ENCODE results near the gene THSD7B. TPM values are rescaled to one million over a fixed set of nuclear protein-coding genes. Genes with fewer than 3 reads are reported as not detected.
"Not testable (repeated sequence)": the region's sequence is repeated elsewhere in the genome, so short reads cannot be mapped to it uniquely, and the experiment has no call there.

The THSD7B gene
- polyA plus RNA-seq, 4 donors = 0.07 to 0.90 TPM; not detected in 2

- no peaks in the 10 kb centered on the region for H3K36me3 ChIP-seq (ENCODE audit: control insufficient read depth in 3 of 3, insufficient read depth in 2 of 3, low read depth in 1 of 3, low read length in 3 of 3)
- no peak overlapping the region for H3K4me3 ChIP-seq (ENCODE audit: low read depth in 1 of 3, low read length in 3 of 3)
- H3K4me1 ChIP-seq (ENCODE audit: control insufficient read depth in 3 of 3, insufficient read depth in 2 of 3, low read depth in 1 of 3, low read length in 2 of 3) = no peaks in the 10 kb centered on the region
- WGBS, 3 donors = 61 to 75% (median 71%) methylated on average over 3 of the region's 3 CpGs
- no peak overlapping the region for H3K27ac ChIP-seq (ENCODE audit: low read depth in 1 of 3, low read length in 2 of 3)
- H3K9me3 ChIP-seq (ENCODE audit: control insufficient read depth in 2 of 2, insufficient read depth in 1 of 2, low read depth in 1 of 2, low read length in 1 of 2) = peaks cover 0 to 11% of the 10 kb centered on the region in 2 donors
- FAIRE-seq (no peak), DNase-seq (no peak)
- H3K27me3 ChIP-seq (ENCODE audit: control insufficient read depth in 3 of 3, insufficient read depth in 3 of 3, low read length in 3 of 3) = no peaks in the 10 kb centered on the region
These were observed 537.6 kb downstream of the THSD7B start for GRCh38 chr2:137302957-137303356.

GRCh38 chr2:137316075-137316474, 550.7 kb downstream of the THSD7B start:
- H3K27me3 ChIP-seq (ENCODE audit: control insufficient read depth in 3 of 3, insufficient read depth in 3 of 3, low read length in 3 of 3) = no peaks in the 10 kb centered on the region
- 85 to 92% (median 87%) methylated on average over 4 of the region's 4 CpGs for WGBS, 3 donors
- H3K9me3 ChIP-seq (ENCODE audit: control insufficient read depth in 2 of 2, insufficient read depth in 1 of 2, low read depth in 1 of 2, low read length in 1 of 2) = peaks cover 0 to 2% of the 10 kb centered on the region in 2 donors
- no peaks in the 10 kb centered on the region for H3K36me3 ChIP-seq (ENCODE audit: control insufficient read depth in 3 of 3, insufficient read depth in 2 of 3, low read depth in 1 of 3, low read length in 3 of 3)
- no peak for FAIRE-seq
- no peak overlapping the region for H3K27ac ChIP-seq (ENCODE audit: low read depth in 1 of 3, low read length in 2 of 3)
- no peak for DNase-seq
- H3K4me1 ChIP-seq (ENCODE audit: control insufficient read depth in 3 of 3, insufficient read depth in 2 of 3, low read depth in 1 of 3, low read length in 2 of 3) = no peaks in the 10 kb centered on the region
- H3K4me3 ChIP-seq (ENCODE audit: low read depth in 1 of 3, low read length in 3 of 3) = no peak overlapping the region

DNA sequence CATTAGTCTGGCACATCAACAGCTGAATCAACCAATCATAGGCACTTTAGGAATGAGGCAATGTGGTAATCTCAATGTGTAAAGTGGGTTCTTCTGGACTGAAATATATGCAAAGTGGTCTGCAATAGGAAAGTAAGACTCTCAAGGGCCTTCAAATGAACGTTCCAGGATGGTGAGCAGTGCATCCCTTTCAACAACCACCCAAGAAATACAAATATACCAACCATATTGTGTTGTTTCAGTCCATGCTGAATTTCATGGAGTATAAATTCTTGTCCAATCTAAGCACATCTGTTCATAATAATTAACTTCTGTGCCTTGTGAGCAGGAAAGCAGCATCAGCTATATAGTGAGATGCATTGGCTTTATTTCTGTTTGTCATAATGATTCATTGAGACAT, 556.2 kb downstream of the THSD7B start:
- 5 to 41% (median 7%) methylated on average over 1 of the region's 1 CpG for whole genome bisulfite sequencing, 3 donors
- Histone ChIP-seq H3K4me3 (ENCODE audit: low read depth in 1 of 3, low read length in 3 of 3) (no peak overlapping the region), H3K9me3 (ENCODE audit: control insufficient read depth in 2 of 2, insufficient read depth in 1 of 2, low read depth in 1 of 2, low read length in 1 of 2) (peaks cover 0 to 2% of the 10 kb centered on the region in 2 donors), H3K27ac (ENCODE audit: low read depth in 1 of 3, low read length in 2 of 3) (no peak overlapping the region), H3K36me3 (ENCODE audit: control insufficient read depth in 3 of 3, insufficient read depth in 2 of 3, low read depth in 1 of 3, low read length in 3 of 3) (no peaks in the 10 kb centered on the region), H3K4me1 (ENCODE audit: control insufficient read depth in 3 of 3, insufficient read depth in 2 of 3, low read depth in 1 of 3, low read length in 2 of 3) (no peaks in the 10 kb centered on the region), H3K27me3 (ENCODE audit: control insufficient read depth in 3 of 3, insufficient read depth in 3 of 3, low read length in 3 of 3) (no peaks in the 10 kb centered on the region)
- no peak for DNase-seq
- FAIRE-seq = no peak

- H3K36me3 ChIP-seq (ENCODE audit: control insufficient read depth in 3 of 3, insufficient read depth in 2 of 3, low read depth in 1 of 3, low read length in 3 of 3); H3K27me3 ChIP-seq (ENCODE audit: control insufficient read depth in 3 of 3, insufficient read depth in 3 of 3, low read length in 3 of 3); H3K4me3 ChIP-seq (ENCODE audit: low read depth in 1 of 3, low read length in 3 of 3); DNase-seq; FAIRE-seq; H3K27ac ChIP-seq (ENCODE audit: low read depth in 1 of 3, low read length in 2 of 3); H3K4me1 ChIP-seq (ENCODE audit: control insufficient read depth in 3 of 3, insufficient read depth in 2 of 3, low read depth in 1 of 3, low read length in 2 of 3): not testable (repeated sequence)
- 96 to 99% (median 97%) methylated on average over 23 to 25 of the region's 25 CpGs for WGBS, 3 donors
- H3K9me3 ChIP-seq (ENCODE audit: control insufficient read depth in 2 of 2, insufficient read depth in 1 of 2, low read depth in 1 of 2, low read length in 1 of 2) = peaks cover 0 to 12% of the 10 kb centered on the region in 2 donors
These were observed 566.2 kb downstream of the THSD7B start for GRCh38 chr2:137331562-137331961.

DNA sequence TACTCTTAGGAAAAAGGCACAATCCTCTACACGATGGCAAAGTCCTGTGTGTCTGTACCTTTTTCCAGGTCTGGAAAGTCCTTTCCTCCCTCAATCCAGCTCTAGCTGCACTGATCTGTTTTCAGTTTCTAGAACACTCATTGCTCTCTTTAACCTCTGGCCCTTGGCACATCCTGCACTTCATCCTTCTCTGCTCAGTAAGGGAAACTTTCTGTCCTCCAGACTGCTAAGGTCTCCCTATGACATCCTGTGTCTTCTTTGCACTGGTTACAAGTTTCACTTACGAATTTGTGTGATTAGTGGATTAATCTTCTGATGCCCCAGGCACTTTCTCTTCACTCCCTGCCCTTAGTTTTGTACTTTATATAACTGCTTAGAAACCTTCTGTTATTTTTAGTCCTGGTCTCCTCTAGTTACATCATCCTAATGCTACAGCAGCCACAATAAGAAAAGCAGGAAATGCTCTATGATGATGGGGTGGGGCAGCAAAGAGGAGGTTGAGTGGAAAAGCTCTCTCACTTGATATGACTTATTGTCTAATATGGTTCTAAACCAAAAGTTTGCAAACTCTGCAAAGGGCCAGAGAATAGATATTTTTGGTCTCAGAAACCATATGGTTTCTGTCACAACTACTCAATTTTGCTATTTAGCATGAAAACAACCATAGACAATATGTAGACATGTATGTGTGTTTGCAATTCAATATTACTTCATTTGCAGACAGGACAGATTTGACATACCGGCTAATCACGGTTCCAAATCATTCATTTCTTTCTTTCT, 568.2 kb downstream of the THSD7B start:
- no peaks in the 10 kb centered on the region for H3K27me3 ChIP-seq (ENCODE audit: control insufficient read depth in 3 of 3, insufficient read depth in 3 of 3, low read length in 3 of 3)
- H3K36me3 ChIP-seq (ENCODE audit: control insufficient read depth in 3 of 3, insufficient read depth in 2 of 3, low read depth in 1 of 3, low read length in 3 of 3) = no peaks in the 10 kb centered on the region

GRCh38 chr2:137336067-137336466, 570.7 kb downstream of the THSD7B start:
- Histone ChIP-seq H3K36me3 (ENCODE audit: control insufficient read depth in 3 of 3, insufficient read depth in 2 of 3, low read depth in 1 of 3, low read length in 3 of 3) (no peaks in the 10 kb centered on the region), H3K27ac (ENCODE audit: low read depth in 1 of 3, low read length in 2 of 3) (no peak overlapping the region), H3K4me1 (ENCODE audit: control insufficient read depth in 3 of 3, insufficient read depth in 2 of 3, low read depth in 1 of 3, low read length in 2 of 3) (no peaks in the 10 kb centered on the region), H3K9me3 (ENCODE audit: control insufficient read depth in 2 of 2, insufficient read depth in 1 of 2, low read depth in 1 of 2, low read length in 1 of 2) (no peaks in the 10 kb centered on the region), H3K4me3 (ENCODE audit: low read depth in 1 of 3, low read length in 3 of 3) (no peak overlapping the region), H3K27me3 (ENCODE audit: control insufficient read depth in 3 of 3, insufficient read depth in 3 of 3, low read length in 3 of 3) (no peaks in the 10 kb centered on the region)
- FAIRE-seq (no peak), DNase-seq (no peak)
- WGBS, 3 donors = 45 to 87% (median 60%) methylated on average over 2 of the region's 2 CpGs

More for the DNA sequence above, 568.2 kb downstream of the THSD7B start:
- Histone ChIP-seq H3K4me1 (ENCODE audit: control insufficient read depth in 3 of 3, insufficient read depth in 2 of 3, low read depth in 1 of 3, low read length in 2 of 3) (no peaks in the 10 kb centered on the region), H3K27ac (ENCODE audit: low read depth in 1 of 3, low read length in 2 of 3) (no peak overlapping the region), H3K9me3 (ENCODE audit: control insufficient read depth in 2 of 2, insufficient read depth in 1 of 2, low read depth in 1 of 2, low read length in 1 of 2) (peaks cover 0 to 12% of the 10 kb centered on the region in 2 donors), H3K4me3 (ENCODE audit: low read depth in 1 of 3, low read length in 3 of 3) (no peak overlapping the region)
- FAIRE-seq (no peak), DNase-seq (peak in 1 of 2 donors; percentile 4)
- 42 to 56% (median 55%) methylated on average over 4 of the region's 4 CpGs for whole genome bisulfite sequencing, 3 donors

- Histone ChIP-seq H3K27me3 (ENCODE audit: control insufficient read depth in 3 of 3, insufficient read depth in 3 of 3, low read length in 3 of 3) (no peaks in the 10 kb centered on the region), H3K27ac (ENCODE audit: low read depth in 1 of 3, low read length in 2 of 3) (no peak overlapping the region), H3K36me3 (ENCODE audit: control insufficient read depth in 3 of 3, insufficient read depth in 2 of 3, low read depth in 1 of 3, low read length in 3 of 3) (no peaks in the 10 kb centered on the region), H3K4me3 (ENCODE audit: low read depth in 1 of 3, low read length in 3 of 3) (no peak overlapping the region), H3K4me1 (ENCODE audit: control insufficient read depth in 3 of 3, insufficient read depth in 2 of 3, low read depth in 1 of 3, low read length in 2 of 3) (no peaks in the 10 kb centered on the region), H3K9me3 (ENCODE audit: control insufficient read depth in 2 of 2, insufficient read depth in 1 of 2, low read depth in 1 of 2, low read length in 1 of 2) (no peaks in the 10 kb centered on the region)
- FAIRE-seq (no peak), DNase-seq (no peak)
- WGBS, 3 donors = 82 to 87% (median 85%) methylated on average over 3 of the region's 3 CpGs
These were observed 573.7 kb downstream of the THSD7B start for GRCh38 chr2:137339051-137339450.

GRCh38 chr2:137345994-137346393, 580.6 kb downstream of the THSD7B start:
- no peaks in the 10 kb centered on the region for H3K4me1 ChIP-seq (ENCODE audit: control insufficient read depth in 3 of 3, insufficient read depth in 2 of 3, low read depth in 1 of 3, low read length in 2 of 3)
- FAIRE-seq (no peak), DNase-seq (peak in 1 of 2 donors; percentile 7)
- 63 to 71% (median 64%) methylated on average over 4 of the region's 4 CpGs for WGBS, 3 donors
- H3K36me3 ChIP-seq (ENCODE audit: control insufficient read depth in 3 of 3, insufficient read depth in 2 of 3, low read depth in 1 of 3, low read length in 3 of 3) = no peaks in the 10 kb centered on the region
- no peak overlapping the region for H3K4me3 ChIP-seq (ENCODE audit: low read depth in 1 of 3, low read length in 3 of 3)
- no peaks in the 10 kb centered on the region for H3K9me3 ChIP-seq (ENCODE audit: control insufficient read depth in 2 of 2, insufficient read depth in 1 of 2, low read depth in 1 of 2, low read length in 1 of 2)
- no peak overlapping the region for H3K27ac ChIP-seq (ENCODE audit: low read depth in 1 of 3, low read length in 2 of 3)
- no peaks in the 10 kb centered on the region for H3K27me3 ChIP-seq (ENCODE audit: control insufficient read depth in 3 of 3, insufficient read depth in 3 of 3, low read length in 3 of 3)

DNA sequence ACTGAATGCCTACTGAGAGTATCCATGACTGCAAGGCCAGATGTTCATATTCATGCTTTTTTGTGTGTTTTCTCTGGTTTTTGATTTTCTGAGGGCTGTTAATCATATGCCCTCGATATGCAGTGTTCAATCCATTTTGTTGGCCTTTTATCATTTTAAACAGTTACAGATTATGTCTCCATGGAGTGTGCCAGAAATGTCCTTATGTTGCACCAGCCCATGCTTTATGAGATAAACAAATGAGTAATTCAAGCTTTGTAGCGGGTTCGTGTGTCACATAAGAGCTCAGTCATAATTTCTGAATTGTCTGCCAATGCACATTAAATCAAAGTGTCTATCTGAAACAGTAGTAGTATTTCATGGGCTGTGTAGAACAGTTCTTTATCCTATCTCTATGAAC, 583.0 kb downstream of the THSD7B start:
- no peaks in the 10 kb centered on the region for H3K9me3 ChIP-seq (ENCODE audit: control insufficient read depth in 2 of 2, insufficient read depth in 1 of 2, low read depth in 1 of 2, low read length in 1 of 2)
- 56 to 73% (median 68%) methylated on average over 3 of the region's 3 CpGs for WGBS, 3 donors
- no peak overlapping the region for H3K27ac ChIP-seq (ENCODE audit: low read depth in 1 of 3, low read length in 2 of 3)
- no peaks in the 10 kb centered on the region for H3K36me3 ChIP-seq (ENCODE audit: control insufficient read depth in 3 of 3, insufficient read depth in 2 of 3, low read depth in 1 of 3, low read length in 3 of 3)
- DNase-seq (no peak), FAIRE-seq (no peak)
- H3K4me1 ChIP-seq (ENCODE audit: control insufficient read depth in 3 of 3, insufficient read depth in 2 of 3, low read depth in 1 of 3, low read length in 2 of 3) = no peaks in the 10 kb centered on the region
- no peaks in the 10 kb centered on the region for H3K27me3 ChIP-seq (ENCODE audit: control insufficient read depth in 3 of 3, insufficient read depth in 3 of 3, low read length in 3 of 3)
- H3K4me3 ChIP-seq (ENCODE audit: low read depth in 1 of 3, low read length in 3 of 3) = no peak overlapping the region
